ENCODE results near the gene MGAT4B.
A peak's percentile ranks its signal among the peaks of the same experiment; 100 is the strongest.
"Not testable (repeated sequence)": the region's sequence is repeated elsewhere in the genome, so short reads cannot be mapped to it uniquely, and the experiment has no call there.

MGAT4B gene

GRCh38 chr5:179798144-179798770 lies 8.4 kb downstream of the MGAT4B start:
- no peak for ATAC-seq (replicated peaks)
- H3K36me3 Mint-ChIP-seq = peaks cover 32 to 40% of the 10 kb centered on the region in 2 donors
- DNase-seq = no peak
- H3K27me3 Mint-ChIP-seq = no peaks in the 10 kb centered on the region
- peaks cover 40 to 51% of the 10 kb centered on the region in 2 donors for H3K4me1 Mint-ChIP-seq
- no peak overlapping the region for H3K27ac Mint-ChIP-seq
- no peak overlapping the region for H3K4me3 Mint-ChIP-seq
- H3K9me3 Mint-ChIP-seq = no peaks in the 10 kb centered on the region

GRCh38 chr5:179797741-179798140 lies 8.9 kb downstream of the MGAT4B start:
- peaks cover 38 to 51% of the 10 kb centered on the region in 2 donors for H3K4me1 Mint-ChIP-seq
- H3K36me3 Mint-ChIP-seq = peaks cover 32 to 40% of the 10 kb centered on the region in 2 donors
- no peak overlapping the region for H3K4me3 Mint-ChIP-seq
- H3K9me3 Mint-ChIP-seq = no peaks in the 10 kb centered on the region
- ATAC-seq (replicated peaks) = no peak
- no peak overlapping the region for H3K27ac Mint-ChIP-seq
- no peaks in the 10 kb centered on the region for H3K27me3 Mint-ChIP-seq
- no peak for DNase-seq

GRCh38 chr5:179796877-179797608 lies 9.6 kb downstream of the MGAT4B start:
- no peaks in the 10 kb centered on the region for H3K9me3 Mint-ChIP-seq
- H3K4me1 Mint-ChIP-seq = peaks cover 38 to 51% of the 10 kb centered on the region in 2 donors
- H3K27ac Mint-ChIP-seq = peak overlapping the region; percentile 84
- ATAC-seq (replicated peaks) (no peak), DNase-seq (no peak)
- H3K36me3 Mint-ChIP-seq = peaks cover 35 to 38% of the 10 kb centered on the region in 2 donors
- peak overlapping the region; percentile 80 to 81 for H3K4me3 Mint-ChIP-seq
- H3K27me3 Mint-ChIP-seq = no peaks in the 10 kb centered on the region

- Mint-ChIP-seq H3K36me3 (peaks cover 29 to 31% of the 10 kb centered on the region in 2 donors), H3K27me3 (no peaks in the 10 kb centered on the region), H3K4me3 (peak overlapping the region; percentile 80 to 81), H3K9me3 (no peaks in the 10 kb centered on the region), H3K27ac (peak overlapping the region; percentile 37), H3K4me1 (peaks cover 34 to 51% of the 10 kb centered on the region in 2 donors)
- peak; percentile 75 to 85 for ATAC-seq (replicated peaks)
- DNase-seq = peak; percentile 72
Measured at GRCh38 chr5:179795863-179796833, 10.5 kb downstream of the MGAT4B start.

GRCh38 chr5:179795049-179795862 lies 11.4 kb downstream of the MGAT4B start:
- Mint-ChIP-seq H3K36me3 (peaks cover 28 to 31% of the 10 kb centered on the region in 2 donors), H3K9me3 (no peaks in the 10 kb centered on the region), H3K4me1 (peaks cover 36 to 51% of the 10 kb centered on the region in 2 donors), H3K27ac (peak overlapping the region; percentile 56), H3K4me3 (peak overlapping the region; percentile 52 to 80), H3K27me3 (no peaks in the 10 kb centered on the region)
- ATAC-seq (replicated peaks) (peak; percentile 1 to 2), DNase-seq (no peak)

- DNase-seq = no peak
- H3K9me3 Mint-ChIP-seq = no peaks in the 10 kb centered on the region
- H3K27ac Mint-ChIP-seq = peak overlapping the region; percentile 59
- peaks cover 34 to 51% of the 10 kb centered on the region in 2 donors for H3K4me1 Mint-ChIP-seq
- peaks cover 25 to 27% of the 10 kb centered on the region in 2 donors for H3K36me3 Mint-ChIP-seq
- no peak for ATAC-seq (replicated peaks)
- no peaks in the 10 kb centered on the region for H3K27me3 Mint-ChIP-seq
- H3K4me3 Mint-ChIP-seq = peak overlapping the region; percentile 52
Measured at GRCh38 chr5:179794575-179794974, 12.1 kb downstream of the MGAT4B start.

GRCh38 chr5:179794171-179794570 lies 12.5 kb downstream of the MGAT4B start:
- no peak for ATAC-seq (replicated peaks)
- Mint-ChIP-seq H3K36me3 (peaks cover 21 to 27% of the 10 kb centered on the region in 2 donors), H3K4me3 (no peak overlapping the region), H3K27ac (peak overlapping the region; percentile 59), H3K4me1 (peaks cover 32 to 51% of the 10 kb centered on the region in 2 donors), H3K9me3 (peaks cover 0 to 2% of the 10 kb centered on the region in 2 donors), H3K27me3 (no peaks in the 10 kb centered on the region)
- DNase-seq = no peak

GRCh38 chr5:179793468-179794139 lies 13.1 kb downstream of the MGAT4B start, which contains the start of gene LTC4S:
Gene LTC4S, plus strand, starts transcription at chr5:179793986. Its CDS starts 95 bp downstream, at chr5:179794081.
- ATAC-seq (replicated peaks) (peak; percentile 40 to 55), DNase-seq (peak; percentile 46)
- H3K4me1 Mint-ChIP-seq = peaks cover 32 to 51% of the 10 kb centered on the region in 2 donors
- H3K27ac Mint-ChIP-seq = peak within 1 kb of the TSS; percentile 80
- H3K36me3 Mint-ChIP-seq = peaks cover 16 to 22% of the 10 kb centered on the region in 2 donors
- H3K27me3 Mint-ChIP-seq = no peaks in the 10 kb centered on the region
- peak within 1 kb of the TSS; percentile 52 to 55 for H3K4me3 Mint-ChIP-seq
- peaks cover 0 to 2% of the 10 kb centered on the region in 2 donors for H3K9me3 Mint-ChIP-seq

GRCh38 chr5:179792612-179793467 lies 13.8 kb downstream of the MGAT4B start:
- no peak for ATAC-seq (replicated peaks)
- Mint-ChIP-seq H3K27ac (peak overlapping the region; percentile 80), H3K9me3 (peaks cover 0 to 2% of the 10 kb centered on the region in 2 donors), H3K36me3 (peaks cover 14 to 19% of the 10 kb centered on the region in 2 donors), H3K4me3 (peak overlapping the region; percentile 46 to 55), H3K27me3 (no peaks in the 10 kb centered on the region), H3K4me1 (peaks cover 32 to 51% of the 10 kb centered on the region in 2 donors)
- DNase-seq = no peak

GRCh38 chr5:179791881-179792611 lies 14.6 kb downstream of the MGAT4B start:
- Mint-ChIP-seq H3K27ac (peak overlapping the region; percentile 47), H3K4me1 (peaks cover 31 to 47% of the 10 kb centered on the region in 2 donors), H3K9me3 (peaks cover 0 to 2% of the 10 kb centered on the region in 2 donors), H3K27me3 (no peaks in the 10 kb centered on the region), H3K4me3 (no peak overlapping the region), H3K36me3 (peaks cover 8 to 15% of the 10 kb centered on the region in 2 donors)
- DNase-seq = no peak
- ATAC-seq (replicated peaks) = no peak

GRCh38 chr5:179789278-179789677 lies 17.4 kb downstream of the MGAT4B start:
- not testable (repeated sequence) for H3K9me3 Mint-ChIP-seq; H3K4me3 Mint-ChIP-seq; H3K27me3 Mint-ChIP-seq; ATAC-seq (replicated peaks); H3K27ac Mint-ChIP-seq; DNase-seq
- Mint-ChIP-seq H3K4me1 (peaks cover 25 to 29% of the 10 kb centered on the region in 2 donors), H3K36me3 (peaks cover 6 to 15% of the 10 kb centered on the region in 2 donors)

All from stimulated activated naive B cell treated with anti-CD40 and anti-IgM and Interleukin-4, amounts not matched to agents 10 μg/mL and 1 μg/mL and 100 μg/mL, for 72 hours (primary cell).